ENCODE measurements around the gene PCNX3. TPM values are rescaled to one million over a fixed set of nuclear protein-coding genes. Genes with fewer than 3 reads are reported as not detected.

The PCNX3 gene
- total RNA-seq, 1 experiment from 2014 or later: 74.5 TPM

- in situ Hi-C loops (cut with HindIII; ENCODE audit: low pct_unique_long_range_greater_than_20kb, low sequenced_read_pairs): no loop called here
- intact Hi-C loops (cut with micrococcal nuclease; ENCODE audit: unreplicated experiment): no loop called here
- peak overlapping the region; percentile 48 to 60 for H3K4me3 ChIP-seq (ENCODE audit: low read depth in 2 of 2, low read length in 2 of 2)
- ATAC-seq (peak; percentile 13), DNase-seq (ENCODE audit: low read depth, low spot score) (no peak)
- TF ChIP-seq SIN3A (IDR thresholded peaks at IDR 0.05; ENCODE audit: borderline replicate concordance, insufficient read depth, low read depth, low read length): 0 out of 2 replicates have a peak, but pooled peaks have one; percentile 23
- TF ChIP-seq, protein P1, sequence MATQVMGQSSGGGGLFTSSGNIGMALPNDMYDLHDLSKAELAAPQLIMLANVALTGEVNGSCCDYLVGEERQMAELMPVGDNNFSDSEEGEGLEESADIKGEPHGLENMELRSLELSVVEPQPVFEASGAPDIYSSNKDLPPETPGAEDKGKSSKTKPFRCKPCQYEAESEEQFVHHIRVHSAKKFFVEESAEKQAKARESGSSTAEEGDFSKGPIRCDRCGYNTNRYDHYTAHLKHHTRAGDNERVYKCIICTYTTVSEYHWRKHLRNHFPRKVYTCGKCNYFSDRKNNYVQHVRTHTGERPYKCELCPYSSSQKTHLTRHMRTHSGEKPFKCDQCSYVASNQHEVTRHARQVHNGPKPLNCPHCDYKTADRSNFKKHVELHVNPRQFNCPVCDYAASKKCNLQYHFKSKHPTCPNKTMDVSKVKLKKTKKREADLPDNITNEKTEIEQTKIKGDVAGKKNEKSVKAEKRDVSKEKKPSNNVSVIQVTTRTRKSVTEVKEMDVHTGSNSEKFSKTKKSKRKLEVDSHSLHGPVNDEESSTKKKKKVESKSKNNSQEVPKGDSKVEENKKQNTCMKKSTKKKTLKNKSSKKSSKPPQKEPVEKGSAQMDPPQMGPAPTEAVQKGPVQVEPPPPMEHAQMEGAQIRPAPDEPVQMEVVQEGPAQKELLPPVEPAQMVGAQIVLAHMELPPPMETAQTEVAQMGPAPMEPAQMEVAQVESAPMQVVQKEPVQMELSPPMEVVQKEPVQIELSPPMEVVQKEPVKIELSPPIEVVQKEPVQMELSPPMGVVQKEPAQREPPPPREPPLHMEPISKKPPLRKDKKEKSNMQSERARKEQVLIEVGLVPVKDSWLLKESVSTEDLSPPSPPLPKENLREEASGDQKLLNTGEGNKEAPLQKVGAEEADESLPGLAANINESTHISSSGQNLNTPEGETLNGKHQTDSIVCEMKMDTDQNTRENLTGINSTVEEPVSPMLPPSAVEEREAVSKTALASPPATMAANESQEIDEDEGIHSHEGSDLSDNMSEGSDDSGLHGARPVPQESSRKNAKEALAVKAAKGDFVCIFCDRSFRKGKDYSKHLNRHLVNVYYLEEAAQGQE (IDR thresholded peaks at IDR 0.05; ENCODE audit: insufficient read depth in 1 of 2, low read depth in 2 of 2, low read length in 1 of 2): no peak
- no peak for TF ChIP-seq POLR2AphosphoS5 (IDR thresholded peaks at IDR 0.05; ENCODE audit: low read depth, low read length)
- TF ChIP-seq TCF7L2 (IDR thresholded peaks at IDR 0.05; ENCODE audit: low read depth, low read length): no peak
- TF ChIP-seq CTCF (IDR thresholded peaks at IDR 0.05): no peak
- no peaks in the 10 kb centered on the region for H3K27me3 ChIP-seq (ENCODE audit: control insufficient read depth, insufficient read depth, low read length)
- BruUV-seq (replicated peaks): no TSS peak
- CTCF ChIA-PET: interaction anchor here (0.5 kb wide), 1 partner anchor 78 kb away, joined by 6 read pairs; no protein-coding TSS in a partner anchor
- H3K9me3 ChIP-seq (ENCODE audit: control insufficient read depth, insufficient read depth, low read depth, low read length): no peaks in the 10 kb centered on the region
- POLR2A ChIA-PET: interaction anchor here (0.6 to 1.0 kb wide), 3 partner anchors 15 to 879 kb away, joined by 3 to 4 read pairs (median 3); no protein-coding TSS in a partner anchor
- peaks cover 21% of the 10 kb centered on the region for H3K4me1 ChIP-seq (ENCODE audit: control insufficient read depth, insufficient read depth, low read length)
- no peaks in the 10 kb centered on the region for H3K36me3 ChIP-seq (ENCODE audit: control insufficient read depth, insufficient read depth, low read length)
- H3K27ac ChIP-seq (ENCODE audit: low read length): peak overlapping the region; percentile 95
These were observed 36.3 kb downstream of the PCNX3 start for GRCh38 chr11:65651589-65652510.

- Histone ChIP-seq H3K36me3 (ENCODE audit: control insufficient read depth, insufficient read depth, low read length) (0 out of 2 replicates have a peak, but pooled peaks cover 4% of the 10 kb centered on the region), H3K4me1 (ENCODE audit: control insufficient read depth, insufficient read depth, low read length) (peaks cover 21% of the 10 kb centered on the region), H3K9me3 (ENCODE audit: control insufficient read depth, insufficient read depth, low read depth, low read length) (no peaks in the 10 kb centered on the region), H3K4me3 (ENCODE audit: low read depth in 2 of 2, low read length in 2 of 2) (peak overlapping the region; percentile 48 to 60), H3K27me3 (ENCODE audit: control insufficient read depth, insufficient read depth, low read length) (no peaks in the 10 kb centered on the region), H3K27ac (ENCODE audit: low read length) (peak overlapping the region; percentile 95)
- in situ Hi-C loops (cut with HindIII; ENCODE audit: low pct_unique_long_range_greater_than_20kb, low sequenced_read_pairs): no loop called here
- ATAC-seq: peak; percentile 84
- ChIA-PET POLR2A (interaction anchor here (0.6 to 0.7 kb wide), 2 partner anchors 10 to 880 kb away, joined by 4 read pairs; partner anchors contain the start of gene RELA), CTCF (interaction anchor here (0.5 to 0.9 kb wide), 3 partner anchors 15 to 233 kb away, joined by 3 to 12 read pairs (median 6); partner anchors contain the start of gene SIPA1)
- TF ChIP-seq POLR2AphosphoS5 (IDR thresholded peaks at IDR 0.05; ENCODE audit: low read depth, low read length) (peak; percentile 88), SIN3A (IDR thresholded peaks at IDR 0.05; ENCODE audit: borderline replicate concordance, insufficient read depth, low read depth, low read length) (0 out of 2 replicates have a peak, but pooled peaks have one; percentile 37), CTCF (IDR thresholded peaks at IDR 0.05) (no peak), TCF7L2 (IDR thresholded peaks at IDR 0.05; ENCODE audit: low read depth, low read length) (peak; percentile 40; the same call in 1 of the 2 replicates)
- TSS peak; percentile 77 for BruUV-seq (replicated peaks)
- DNase-seq (ENCODE audit: low read depth, low spot score): peak; percentile 70
- intact Hi-C loops (cut with micrococcal nuclease; ENCODE audit: unreplicated experiment): no loop called here
These were observed 37.1 kb downstream of the PCNX3 start for GRCh38 chr11:65652511-65653228.

Data from Panc1 (cell line).